ENCODE measurements around the gene STRADB.
"Not testable (repeated sequence)": the region's sequence is repeated elsewhere in the genome, so short reads cannot be mapped to it uniquely, and the experiment has no call there.

The STRADB gene

GRCh38 chr2:201413552-201413951, 38.0 kb upstream of the STRADB start:
- 0 out of 2 replicates have a peak, but pooled peaks cover 4% of the 10 kb centered on the region for H3K36me3 ChIP-seq (ENCODE audit: insufficient read depth, low read length)
- 67% methylated on average over 4 of the region's 4 CpGs for WGBS
- peaks cover 15% of the 10 kb centered on the region for H3K4me1 ChIP-seq (ENCODE audit: insufficient read depth, low read length)
- H3K9ac ChIP-seq (ENCODE audit: low read depth, low read length): no peak overlapping the region
- no peak overlapping the region for H3K27ac ChIP-seq (ENCODE audit: low read depth, low read length)
- H3K27me3 ChIP-seq (ENCODE audit: insufficient read depth, low read length): no peaks in the 10 kb centered on the region
- no peak overlapping the region for H3K4me3 ChIP-seq (ENCODE audit: low read length)
- H3K9me3 ChIP-seq (ENCODE audit: insufficient read depth, low read depth, low read length): no peaks in the 10 kb centered on the region

- no peak overlapping the region for H3K4me3 ChIP-seq (ENCODE audit: low read length)
Observed at GRCh38 chr2:201414099-201415023, 37.2 kb upstream of the STRADB start.

GRCh38 chr2:201415149-201415548, 36.4 kb upstream of the STRADB start:
- peaks cover 15% of the 10 kb centered on the region for H3K4me1 ChIP-seq (ENCODE audit: insufficient read depth, low read length)
- H3K9me3 ChIP-seq (ENCODE audit: insufficient read depth, low read depth, low read length): no peaks in the 10 kb centered on the region
- H3K36me3 ChIP-seq (ENCODE audit: insufficient read depth, low read length): peaks cover 8% of the 10 kb centered on the region; the same call in 1 of the 2 replicates
- H3K27ac ChIP-seq (ENCODE audit: low read depth, low read length): no peak overlapping the region
- no peak overlapping the region for H3K9ac ChIP-seq (ENCODE audit: low read depth, low read length)
- H3K27me3 ChIP-seq (ENCODE audit: insufficient read depth, low read length): no peaks in the 10 kb centered on the region
- H3K4me3 ChIP-seq (ENCODE audit: low read length): no peak overlapping the region
- no CpG with 5 or more reads among the region's 2 CpGs for WGBS

More at GRCh38 chr2:201414099-201415023, 37.2 kb upstream of the STRADB start:
- Histone ChIP-seq H3K27me3 (ENCODE audit: insufficient read depth, low read length) (no peaks in the 10 kb centered on the region), H3K27ac (ENCODE audit: low read depth, low read length) (no peak overlapping the region), H3K9me3 (ENCODE audit: insufficient read depth, low read depth, low read length) (no peaks in the 10 kb centered on the region), H3K9ac (ENCODE audit: low read depth, low read length) (no peak overlapping the region), H3K4me1 (ENCODE audit: insufficient read depth, low read length) (peaks cover 15% of the 10 kb centered on the region), H3K36me3 (ENCODE audit: insufficient read depth, low read length) (0 out of 2 replicates have a peak, but pooled peaks cover 4% of the 10 kb centered on the region)
- WGBS: 100% methylated on average over 1 of the region's 3 CpGs

GRCh38 chr2:201419057-201419635, 32.4 kb upstream of the STRADB start:
- peaks cover 4% of the 10 kb centered on the region; the same call in 1 of the 2 replicates for H3K36me3 ChIP-seq (ENCODE audit: insufficient read depth, low read length)
- no peak overlapping the region for H3K27ac ChIP-seq (ENCODE audit: low read depth, low read length)
- no peaks in the 10 kb centered on the region for H3K9me3 ChIP-seq (ENCODE audit: insufficient read depth, low read depth, low read length)
- peaks cover 6% of the 10 kb centered on the region for H3K4me1 ChIP-seq (ENCODE audit: insufficient read depth, low read length)
- 91% methylated on average over 3 of the region's 3 CpGs for WGBS
- no peaks in the 10 kb centered on the region for H3K27me3 ChIP-seq (ENCODE audit: insufficient read depth, low read length)
- H3K9ac ChIP-seq (ENCODE audit: low read depth, low read length): no peak overlapping the region
- H3K4me3 ChIP-seq (ENCODE audit: low read length): no peak overlapping the region

- no peak overlapping the region for H3K4me3 ChIP-seq (ENCODE audit: low read length)
- H3K27ac ChIP-seq (ENCODE audit: low read depth, low read length): no peak overlapping the region
- H3K4me1 ChIP-seq (ENCODE audit: insufficient read depth, low read length): no peaks in the 10 kb centered on the region
- H3K9me3 ChIP-seq (ENCODE audit: insufficient read depth, low read depth, low read length): no peaks in the 10 kb centered on the region
- H3K36me3 ChIP-seq (ENCODE audit: insufficient read depth, low read length): peaks cover 4% of the 10 kb centered on the region; the same call in 1 of the 2 replicates
- H3K9ac ChIP-seq (ENCODE audit: low read depth, low read length): no peak overlapping the region
- H3K27me3 ChIP-seq (ENCODE audit: insufficient read depth, low read length): no peaks in the 10 kb centered on the region
- 96% methylated on average over 4 of the region's 4 CpGs for WGBS
Observed at GRCh38 chr2:201419986-201420385, 31.6 kb upstream of the STRADB start.

GRCh38 chr2:201420442-201421113, 31.0 kb upstream of the STRADB start:
- no peaks in the 10 kb centered on the region for H3K9me3 ChIP-seq (ENCODE audit: insufficient read depth, low read depth, low read length)
- H3K36me3 ChIP-seq (ENCODE audit: insufficient read depth, low read length): peaks cover 4% of the 10 kb centered on the region; the same call in 1 of the 2 replicates
- H3K9ac ChIP-seq (ENCODE audit: low read depth, low read length): no peak overlapping the region
- no peak overlapping the region for H3K27ac ChIP-seq (ENCODE audit: low read depth, low read length)
- no peaks in the 10 kb centered on the region for H3K4me1 ChIP-seq (ENCODE audit: insufficient read depth, low read length)
- H3K27me3 ChIP-seq (ENCODE audit: insufficient read depth, low read length): no peaks in the 10 kb centered on the region
- H3K4me3 ChIP-seq (ENCODE audit: low read length): no peak overlapping the region
- 99% methylated on average over 3 of the region's 3 CpGs for whole genome bisulfite sequencing

GRCh38 chr2:201425952-201426351, 25.6 kb upstream of the STRADB start:
- H3K27ac ChIP-seq (ENCODE audit: low read depth, low read length): no peak overlapping the region
- H3K4me3 ChIP-seq (ENCODE audit: low read length): no peak overlapping the region
- no peaks in the 10 kb centered on the region for H3K27me3 ChIP-seq (ENCODE audit: insufficient read depth, low read length)
- H3K36me3 ChIP-seq (ENCODE audit: insufficient read depth, low read length): no peaks in the 10 kb centered on the region
- 87% methylated on average over 9 of the region's 9 CpGs for WGBS
- H3K9ac ChIP-seq (ENCODE audit: low read depth, low read length): no peak overlapping the region
- no peaks in the 10 kb centered on the region for H3K4me1 ChIP-seq (ENCODE audit: insufficient read depth, low read length)
- H3K9me3 ChIP-seq (ENCODE audit: insufficient read depth, low read depth, low read length): peaks cover 7% of the 10 kb centered on the region

- H3K27ac ChIP-seq (ENCODE audit: low read depth, low read length); H3K4me3 ChIP-seq (ENCODE audit: low read length); H3K27me3 ChIP-seq (ENCODE audit: insufficient read depth, low read length); H3K4me1 ChIP-seq (ENCODE audit: insufficient read depth, low read length); H3K36me3 ChIP-seq (ENCODE audit: insufficient read depth, low read length); H3K9ac ChIP-seq (ENCODE audit: low read depth, low read length): not testable (repeated sequence)
- H3K9me3 ChIP-seq (ENCODE audit: insufficient read depth, low read depth, low read length): peaks cover 11% of the 10 kb centered on the region
Observed at GRCh38 chr2:201428366-201428765, 23.2 kb upstream of the STRADB start.

GRCh38 chr2:201429835-201430234, 21.7 kb upstream of the STRADB start:
- not testable (repeated sequence) for H3K4me3 ChIP-seq (ENCODE audit: low read length); H3K27ac ChIP-seq (ENCODE audit: low read depth, low read length); H3K36me3 ChIP-seq (ENCODE audit: insufficient read depth, low read length); H3K27me3 ChIP-seq (ENCODE audit: insufficient read depth, low read length); H3K4me1 ChIP-seq (ENCODE audit: insufficient read depth, low read length); H3K9ac ChIP-seq (ENCODE audit: low read depth, low read length)
- H3K9me3 ChIP-seq (ENCODE audit: insufficient read depth, low read depth, low read length): peaks cover 11% of the 10 kb centered on the region
- WGBS: 96% methylated on average over 6 of the region's 6 CpGs

GRCh38 chr2:201430322-201430721, 21.2 kb upstream of the STRADB start:
- H3K4me1 ChIP-seq (ENCODE audit: insufficient read depth, low read length): not testable (repeated sequence)

GRCh38 chr2:201430839-201431238, 20.7 kb upstream of the STRADB start:
- Histone ChIP-seq H3K9ac (ENCODE audit: low read depth, low read length) (no peak overlapping the region), H3K36me3 (ENCODE audit: insufficient read depth, low read length) (no peaks in the 10 kb centered on the region; the same call in 1 of the 2 replicates), H3K4me3 (ENCODE audit: low read length) (no peak overlapping the region), H3K27me3 (ENCODE audit: insufficient read depth, low read length) (no peaks in the 10 kb centered on the region), H3K9me3 (ENCODE audit: insufficient read depth, low read depth, low read length) (peaks cover 11% of the 10 kb centered on the region), H3K4me1 (ENCODE audit: insufficient read depth, low read length) (no peaks in the 10 kb centered on the region), H3K27ac (ENCODE audit: low read depth, low read length) (no peak overlapping the region)
- WGBS: 74% methylated on average over 5 of the region's 5 CpGs

More at GRCh38 chr2:201430322-201430721, 21.2 kb upstream of the STRADB start:
- not testable (repeated sequence) for H3K27me3 ChIP-seq (ENCODE audit: insufficient read depth, low read length); H3K4me3 ChIP-seq (ENCODE audit: low read length); H3K36me3 ChIP-seq (ENCODE audit: insufficient read depth, low read length); H3K27ac ChIP-seq (ENCODE audit: low read depth, low read length); H3K9ac ChIP-seq (ENCODE audit: low read depth, low read length)
- 96% methylated on average over 12 of the region's 12 CpGs for WGBS
- peaks cover 11% of the 10 kb centered on the region for H3K9me3 ChIP-seq (ENCODE audit: insufficient read depth, low read depth, low read length)
